Measurements from ENCODE around the gene TRIM73.
"Not testable (repeated sequence)": the region's sequence is repeated elsewhere in the genome, so short reads cannot be mapped to it uniquely, and the experiment has no call there.

GRCh38 chr7:75419210-75419609, 23.8 kb downstream of the TRIM73 start:
- TF ChIP-seq POLR2A, CTCF (IDR thresholded peaks at IDR 0.05): not testable (repeated sequence)
